EH (cell line): Measurements from ENCODE around the gene TBPL1.

Source experiments
- DNase-seq: peaks from one replicate; pipeline ENCODE4 v3.0.0-alpha.2; 2015; ENCODE audit warnings: low read depth

The TBPL1 gene

DNA sequence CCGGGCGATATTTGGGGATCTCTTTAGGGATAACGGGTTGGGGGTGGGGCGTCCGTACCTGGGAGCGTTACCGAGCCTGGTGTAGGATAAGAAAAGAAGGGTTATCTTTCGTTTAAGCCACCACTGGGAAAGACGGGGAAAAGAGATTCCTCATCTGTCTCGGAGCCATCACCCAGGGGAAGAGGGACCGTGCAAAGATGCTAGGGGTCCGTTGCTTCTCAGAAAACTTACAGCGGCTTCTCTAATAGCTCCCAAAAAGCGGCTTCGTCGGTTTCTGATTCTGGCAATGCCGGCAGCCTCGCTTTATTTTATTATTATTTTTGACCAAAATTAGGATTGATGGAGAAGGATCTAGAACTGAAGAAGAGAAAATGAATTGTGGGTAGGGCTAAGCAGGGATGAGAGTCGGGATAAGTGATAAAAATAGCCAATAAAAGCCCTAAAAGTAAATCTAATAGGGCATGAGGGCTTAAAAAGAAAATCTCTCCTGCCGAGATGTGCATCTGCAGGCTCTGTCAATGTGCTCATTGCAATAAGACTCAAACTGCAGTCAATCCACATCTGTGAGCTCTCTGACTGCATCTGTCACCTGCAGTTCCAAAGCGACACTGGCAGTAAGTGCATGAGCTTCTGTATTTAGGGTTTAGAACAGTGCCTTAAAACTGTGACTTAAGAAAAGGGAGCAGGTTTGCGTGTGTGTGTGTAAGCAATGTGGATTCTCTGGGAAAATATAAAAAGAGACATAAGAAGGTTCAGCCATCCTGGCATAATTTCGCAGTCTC lies 801 bp downstream of the TBPL1 start:
- DNase-seq, result no peak

DNA sequence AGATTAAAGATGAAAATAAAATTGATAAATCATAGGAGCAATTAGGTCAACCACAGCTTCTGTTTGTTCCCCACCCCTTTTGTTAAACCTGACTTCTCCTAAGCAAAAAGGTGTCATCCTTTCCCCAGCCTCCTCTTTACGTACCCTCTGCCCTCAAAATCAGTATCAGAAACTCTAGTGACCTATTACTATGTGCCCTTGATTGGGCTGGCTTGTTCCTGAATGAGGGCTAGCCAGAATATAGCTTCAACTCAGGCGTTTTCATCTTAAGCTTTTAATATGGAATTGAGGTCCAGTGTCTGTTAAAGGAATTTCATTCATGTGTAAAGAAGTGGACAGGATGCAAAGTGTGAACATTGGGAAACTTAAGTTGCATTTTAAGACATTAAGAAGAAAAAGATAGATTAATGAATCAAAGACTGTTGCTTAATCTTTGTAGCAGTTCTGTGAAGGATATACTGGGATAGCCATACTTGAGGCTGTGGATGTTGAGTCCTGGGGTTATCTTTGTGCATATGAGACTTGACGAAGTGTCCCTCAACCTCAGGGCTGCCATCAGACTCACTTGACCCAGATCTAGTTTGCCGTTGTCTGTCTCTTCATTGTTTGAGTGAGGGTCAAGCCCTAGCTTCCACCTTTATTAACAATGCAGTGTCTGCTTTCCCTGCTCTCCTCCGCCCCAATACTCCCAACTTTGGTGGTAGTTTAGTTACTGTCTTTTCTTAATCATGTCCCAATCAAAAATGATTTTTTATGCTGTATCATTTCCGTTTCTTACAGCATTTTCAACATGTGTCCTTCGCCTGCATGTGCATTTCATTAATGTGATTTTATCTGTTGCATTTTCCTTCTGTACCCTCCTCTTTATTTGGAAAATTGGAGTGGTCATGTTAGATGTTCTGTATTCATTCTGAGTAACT lies 1.9 kb downstream of the TBPL1 start:
- DNase-seq, result no peak

DNA sequence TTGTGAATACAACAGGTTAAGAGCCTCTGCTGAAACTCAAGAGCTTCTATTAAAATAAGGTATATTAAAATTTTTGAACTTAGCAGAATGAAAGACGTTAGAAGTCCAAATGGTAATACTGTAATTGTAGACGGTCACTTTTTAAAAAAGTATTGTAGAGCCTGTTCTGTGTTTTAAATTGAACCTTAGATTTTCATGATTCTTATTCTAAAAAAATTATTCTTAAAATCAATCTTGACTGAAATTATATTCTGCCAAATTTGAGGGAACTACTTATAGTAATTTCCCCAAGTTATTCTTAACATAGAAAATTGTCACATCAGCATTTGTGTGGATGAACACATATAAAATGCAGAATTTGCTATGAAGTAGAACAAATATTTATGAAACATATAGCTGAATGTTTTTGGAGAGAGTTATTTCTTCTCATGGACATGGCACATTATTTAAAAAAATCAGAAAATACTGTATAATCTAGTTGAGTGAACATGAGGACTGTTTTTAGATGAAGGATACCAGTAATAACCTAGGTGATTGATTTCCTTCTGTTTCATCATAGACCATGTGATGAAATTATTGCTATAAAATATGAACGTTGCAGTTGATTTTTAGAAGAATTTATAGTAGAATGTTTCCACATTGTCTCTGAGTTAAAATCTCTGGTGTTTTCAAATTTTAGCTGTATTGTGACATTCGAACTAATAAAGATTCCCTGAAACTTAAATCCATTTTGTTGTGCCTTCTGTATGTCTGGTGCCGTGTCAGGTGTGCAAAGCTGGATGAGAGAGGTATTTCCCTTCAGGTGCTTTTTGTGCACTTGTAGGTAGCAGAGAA lies 2.8 kb downstream of the TBPL1 start:
- no peak for DNase-seq

DNA sequence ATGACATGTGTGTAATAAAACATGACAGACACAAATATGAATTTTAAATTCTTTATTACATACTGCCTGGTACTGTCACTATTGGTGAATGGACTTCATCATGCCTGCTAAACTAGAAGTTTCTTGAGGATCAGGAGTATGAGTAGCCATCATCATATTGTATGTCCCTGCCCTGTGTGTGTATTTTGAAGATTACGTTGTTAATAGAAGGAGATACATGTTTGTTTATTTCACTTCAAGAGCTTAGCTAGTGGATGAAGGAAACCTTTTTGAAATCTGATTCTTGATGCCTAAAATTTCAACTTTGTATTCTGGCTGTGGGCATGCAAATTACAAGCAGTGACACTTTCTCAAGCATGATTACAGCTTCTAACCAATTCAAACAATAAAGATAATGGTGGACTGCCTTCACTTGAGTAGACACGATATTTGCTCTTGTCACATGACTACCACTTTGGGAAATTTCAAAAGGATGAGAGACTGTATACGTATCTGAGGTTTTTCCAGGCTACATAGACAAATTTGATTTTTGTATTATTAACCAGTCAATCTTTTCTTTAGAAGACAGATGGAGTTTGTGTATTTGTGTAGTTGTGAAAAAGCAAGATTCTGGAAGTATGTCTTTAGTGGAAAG lies 3.5 kb downstream of the TBPL1 start:
- no peak for DNase-seq

DNA sequence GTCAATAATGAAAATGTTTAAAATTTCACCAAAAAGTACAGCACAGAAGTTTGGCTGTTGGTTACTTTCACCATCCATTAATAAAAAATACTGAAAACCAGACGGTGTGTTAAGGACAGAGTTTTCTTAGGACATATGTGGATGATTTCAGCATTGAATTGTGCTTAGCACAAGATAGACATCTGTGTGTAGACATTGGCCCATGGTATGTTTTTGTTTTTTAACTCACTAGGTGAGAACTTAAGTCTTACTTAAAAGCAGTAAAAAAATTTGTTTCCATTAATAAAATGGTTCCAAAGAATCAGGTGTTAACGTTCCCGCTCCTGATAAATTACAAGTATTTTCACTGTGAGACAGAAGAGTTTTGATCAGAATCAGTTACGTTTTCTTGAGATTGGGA lies 4.2 kb downstream of the TBPL1 start:
- DNase-seq, result no peak

DNA sequence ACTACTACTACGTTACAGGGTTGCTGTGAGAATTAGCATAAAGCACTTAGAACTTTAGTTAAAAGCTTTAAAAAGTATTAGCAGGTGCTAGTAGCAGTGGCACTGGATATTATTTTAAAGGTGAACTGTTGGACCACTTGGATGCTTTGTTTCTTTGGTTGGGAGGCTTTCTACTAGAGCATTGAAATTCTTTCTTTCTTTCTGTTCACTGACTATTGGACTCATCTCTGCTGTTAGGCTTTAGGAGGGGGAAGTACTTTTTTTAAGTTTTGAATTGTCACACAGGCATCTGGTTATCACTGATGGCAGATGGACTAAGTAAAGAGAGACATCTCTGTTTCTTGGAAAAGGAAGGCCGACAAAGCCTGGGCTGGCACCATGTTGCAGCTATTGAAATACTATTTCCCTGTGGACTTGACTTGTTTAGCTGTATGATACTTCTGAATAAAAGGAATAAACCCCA lies 4.8 kb downstream of the TBPL1 start:
- no peak for DNase-seq

DNA sequence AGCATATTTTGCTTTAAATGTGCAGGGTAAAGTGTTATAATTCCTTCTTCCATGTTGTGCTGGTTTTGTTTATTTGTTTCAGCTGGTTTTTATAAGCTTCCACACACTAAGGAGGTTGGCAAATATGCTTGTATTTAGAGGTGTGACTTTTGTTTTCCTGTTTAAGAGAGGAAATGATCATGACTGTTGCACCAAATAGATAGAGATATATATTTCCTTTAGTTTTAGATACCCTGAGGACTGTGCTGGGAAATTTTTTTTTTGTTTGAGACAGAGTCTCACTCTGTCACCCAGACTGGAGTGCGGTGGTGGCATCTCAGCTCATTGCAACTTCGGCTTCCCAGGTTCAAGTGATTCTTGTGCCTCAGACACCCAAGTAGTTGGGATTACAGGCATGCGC lies 5.8 kb downstream of the TBPL1 start:
- DNase-seq, result no peak

DNA sequence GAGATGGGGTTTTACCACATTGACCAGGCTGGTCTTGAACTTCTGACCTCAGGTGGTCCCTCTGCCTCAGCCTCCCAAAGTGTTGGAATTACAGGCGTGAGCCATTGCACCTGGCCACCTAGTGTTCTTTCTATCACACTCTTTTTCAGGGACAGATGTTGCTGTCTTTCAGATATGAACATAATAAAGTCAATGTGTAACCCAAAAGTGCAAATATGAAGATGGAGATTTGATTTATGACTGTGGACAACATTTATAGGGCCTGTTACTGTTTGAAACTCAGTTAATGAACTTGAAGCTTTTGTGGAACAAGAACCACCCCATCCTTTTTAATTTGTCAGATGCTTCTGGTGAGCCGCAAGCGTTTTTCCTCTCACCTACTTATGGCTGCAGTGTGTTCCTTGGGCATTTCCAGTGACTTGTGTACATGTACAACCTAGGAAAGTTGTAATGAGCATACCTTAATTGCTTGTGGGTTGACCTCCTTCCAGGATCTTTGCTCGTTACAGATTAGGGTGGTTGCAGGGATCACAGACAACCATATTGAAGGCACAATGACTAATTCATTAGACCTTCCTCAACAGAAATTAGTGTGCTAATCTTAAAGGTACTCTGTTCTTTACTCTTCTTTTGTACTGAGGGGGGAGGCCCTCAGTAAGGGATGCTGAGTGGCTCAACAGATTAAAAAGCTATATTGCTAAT lies 6.8 kb downstream of the TBPL1 start:
- DNase-seq, result no peak

DNA sequence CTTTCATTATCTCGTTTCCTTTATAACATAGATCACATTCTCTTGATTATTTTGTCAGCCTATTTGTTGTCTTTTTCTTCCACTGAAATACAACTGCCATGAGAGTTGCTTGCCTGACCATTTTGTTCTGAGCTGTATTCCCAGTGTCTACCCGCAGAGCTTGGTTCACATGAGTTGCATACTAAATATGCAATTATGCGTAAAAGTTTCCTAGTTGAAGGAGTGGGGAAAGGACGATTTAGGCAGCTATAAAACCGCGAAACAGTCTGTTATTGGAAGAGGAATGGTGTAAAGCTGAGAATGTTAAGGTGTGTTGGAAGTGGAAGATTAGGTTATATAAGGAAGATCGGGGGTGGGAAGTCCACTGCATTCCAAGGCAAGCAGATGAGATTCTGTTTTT lies 8.8 kb downstream of the TBPL1 start:
- no peak for DNase-seq

DNA sequence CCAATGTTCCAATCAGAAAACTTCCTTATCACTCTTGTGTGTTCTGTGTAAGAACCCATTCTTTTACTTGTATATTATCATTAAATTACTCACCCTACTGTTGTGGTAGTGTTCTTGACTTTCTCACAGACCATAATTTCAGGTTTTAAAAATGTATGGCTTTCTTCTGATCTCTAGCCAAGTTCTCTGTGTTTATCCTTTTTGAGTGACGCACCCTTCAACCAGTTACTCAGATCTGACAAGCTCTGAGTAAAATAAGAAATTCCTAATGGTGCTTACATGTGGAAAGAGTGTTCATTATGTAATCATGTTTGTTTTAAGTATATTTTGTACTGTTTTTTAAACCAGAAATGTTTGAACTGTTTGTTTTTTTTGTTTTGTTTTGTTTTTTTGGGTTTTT lies 11.0 kb downstream of the TBPL1 start:
- DNase-seq, result peak; percentile 89

DNA sequence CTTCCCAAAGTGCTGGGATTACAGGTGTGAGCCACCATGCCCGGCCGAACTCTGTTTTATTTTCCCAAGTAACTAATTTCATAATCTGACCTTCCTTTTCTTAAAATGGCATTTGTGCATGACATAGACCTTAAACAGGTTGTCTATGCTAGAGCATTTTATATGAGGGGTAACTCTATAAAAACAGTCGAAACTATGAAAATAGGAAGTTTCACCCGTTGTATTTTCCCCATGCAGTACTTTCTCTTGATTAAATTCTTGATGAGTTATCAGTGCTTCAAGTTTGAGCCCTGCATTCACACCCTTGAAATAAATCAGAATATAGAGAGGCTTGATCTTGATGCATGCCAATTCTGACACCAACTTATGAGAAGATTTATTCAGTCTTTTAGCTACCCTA lies 11.7 kb downstream of the TBPL1 start:
- DNase-seq, result no peak

DNA sequence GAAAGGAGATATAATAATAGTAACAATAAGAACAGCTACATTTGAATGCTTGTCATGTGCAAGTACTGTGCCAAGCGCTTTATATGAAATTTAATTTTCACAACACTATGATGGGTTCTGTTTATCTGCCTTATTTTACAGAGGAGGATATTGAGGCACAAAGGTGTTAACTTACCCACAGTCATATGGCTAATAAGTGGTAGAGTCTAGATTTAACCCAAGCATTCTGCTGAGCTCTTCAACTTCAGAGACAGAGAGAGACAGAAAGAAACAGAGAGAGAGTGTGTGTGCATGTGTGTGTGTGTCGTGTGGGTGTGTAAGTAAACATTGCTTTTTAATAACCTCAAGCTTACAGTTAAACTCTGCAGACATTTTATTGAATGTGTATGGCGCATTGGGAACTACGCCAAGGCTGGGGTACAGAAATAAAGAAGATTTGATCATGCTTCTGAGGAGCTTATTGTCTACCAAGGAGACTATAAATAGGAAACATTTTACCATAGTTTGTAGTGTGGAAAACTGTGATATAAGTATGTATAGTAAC lies 12.9 kb downstream of the TBPL1 start:
- no peak for DNase-seq

DNA sequence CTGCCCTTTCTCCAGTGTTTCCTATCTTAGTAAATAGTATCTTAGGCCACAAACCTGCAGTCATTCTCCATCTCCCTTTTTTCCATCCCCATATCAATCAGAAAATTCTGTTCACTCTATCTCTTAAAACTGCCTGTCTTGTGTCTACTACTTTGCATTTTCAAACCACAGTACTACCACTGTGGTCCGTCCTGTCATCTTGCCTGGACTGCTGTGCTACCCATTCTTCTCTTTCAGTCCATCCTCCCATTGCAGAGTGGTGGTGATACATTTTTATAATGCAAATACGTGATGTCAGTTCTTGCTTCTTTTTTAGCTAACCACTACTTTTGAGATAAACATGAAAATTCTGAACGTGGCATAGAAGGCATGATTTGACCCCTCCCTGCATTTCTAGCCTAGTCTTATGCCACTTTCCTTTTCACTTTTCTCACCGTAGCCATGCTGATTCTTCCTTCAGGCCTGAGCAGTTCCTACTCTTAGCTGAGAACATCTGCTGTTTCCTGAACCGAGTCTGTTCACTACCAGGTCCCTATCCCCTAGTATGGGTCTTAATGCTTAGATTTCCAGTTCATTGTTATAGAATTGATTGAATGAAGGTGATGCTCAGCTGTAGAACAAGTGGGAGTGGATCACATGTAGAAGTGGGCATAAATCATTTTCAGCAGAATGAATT lies 13.8 kb downstream of the TBPL1 start:
- no peak for DNase-seq

DNA sequence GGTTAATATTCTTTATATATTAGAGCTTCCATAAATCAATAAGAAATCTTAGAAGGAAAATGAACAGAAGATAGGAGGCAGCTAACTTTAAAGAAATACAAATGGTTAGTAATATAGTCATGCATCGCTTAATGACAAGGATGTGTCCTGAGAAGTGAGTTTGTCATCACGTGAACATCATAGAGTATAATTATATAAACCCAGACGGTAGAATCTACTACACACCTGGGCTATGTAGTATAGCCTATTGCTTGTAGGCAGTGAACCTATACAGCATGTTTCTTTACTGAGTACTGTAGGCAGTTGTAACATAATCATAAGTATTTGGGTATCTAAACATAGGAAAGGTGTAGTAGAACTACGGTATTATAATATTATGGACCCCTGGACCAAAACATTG lies 14.3 kb downstream of the TBPL1 start:
- DNase-seq, result no peak

DNA sequence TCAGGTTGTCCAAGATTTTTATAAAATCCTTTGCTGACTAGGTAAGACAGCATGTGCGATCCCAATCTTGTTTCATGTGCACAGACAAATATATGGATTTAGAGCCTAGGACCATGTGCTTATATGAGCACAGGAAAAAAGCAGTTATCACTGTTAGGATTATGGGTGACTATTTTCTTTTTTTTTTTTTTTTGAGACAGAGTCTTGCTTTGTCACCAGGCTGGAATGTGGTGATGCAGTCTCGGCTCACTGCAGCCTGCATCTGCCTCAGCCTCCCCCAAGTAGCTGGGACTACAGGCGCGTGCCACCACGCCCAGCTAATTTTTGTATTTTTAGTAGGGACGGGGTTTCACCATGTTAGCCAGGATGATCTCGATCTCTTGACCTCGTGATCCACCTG lies 14.8 kb downstream of the TBPL1 start:
- peak; percentile 86 for DNase-seq

DNA sequence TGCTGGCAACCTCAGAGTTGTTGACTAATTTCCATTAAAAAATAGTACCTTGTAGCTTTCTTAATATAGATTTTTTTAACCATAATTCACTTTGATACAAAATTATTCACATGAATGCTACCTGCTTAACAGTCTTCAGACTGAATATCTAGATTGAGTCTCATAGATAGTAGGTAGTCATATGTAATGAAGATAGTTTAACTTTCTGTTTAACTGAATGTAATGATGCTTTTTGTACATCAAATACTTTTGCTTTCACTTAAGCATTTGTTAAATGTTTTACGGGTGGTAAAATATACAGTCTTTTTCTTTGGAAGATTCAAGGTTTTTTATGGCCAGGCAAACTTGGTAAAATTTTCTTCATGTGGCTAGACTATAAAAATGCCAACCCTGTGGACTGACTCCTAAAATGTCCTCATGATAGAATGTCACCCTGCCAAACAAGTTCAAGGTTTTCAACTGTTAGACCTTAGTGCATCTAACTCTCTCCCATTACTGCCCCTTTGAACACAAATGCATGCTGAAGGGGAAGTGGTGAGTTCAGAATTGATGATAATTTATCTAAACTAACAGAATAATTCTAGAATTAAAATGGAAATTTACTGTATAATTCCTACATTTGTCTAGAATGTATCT lies 16.4 kb downstream of the TBPL1 start:
- no peak for DNase-seq

DNA sequence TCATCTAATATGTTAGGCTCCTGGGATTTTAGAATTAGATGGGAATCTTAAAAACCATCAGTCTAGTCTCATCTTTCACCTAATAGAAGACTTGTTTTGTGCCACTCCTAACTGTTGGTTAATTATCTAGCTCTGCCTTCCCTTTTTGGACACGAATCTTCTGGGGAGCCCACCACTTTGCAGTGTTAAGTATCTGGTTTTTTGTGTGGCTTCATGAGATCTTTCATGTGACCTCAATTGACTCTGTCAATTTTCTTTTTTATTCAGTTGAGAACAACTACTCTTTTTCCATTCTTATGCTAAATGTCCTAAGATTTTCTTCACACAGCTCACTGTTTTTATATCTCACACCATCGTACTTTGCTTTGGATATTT lies 16.9 kb downstream of the TBPL1 start:
- no peak for DNase-seq

DNA sequence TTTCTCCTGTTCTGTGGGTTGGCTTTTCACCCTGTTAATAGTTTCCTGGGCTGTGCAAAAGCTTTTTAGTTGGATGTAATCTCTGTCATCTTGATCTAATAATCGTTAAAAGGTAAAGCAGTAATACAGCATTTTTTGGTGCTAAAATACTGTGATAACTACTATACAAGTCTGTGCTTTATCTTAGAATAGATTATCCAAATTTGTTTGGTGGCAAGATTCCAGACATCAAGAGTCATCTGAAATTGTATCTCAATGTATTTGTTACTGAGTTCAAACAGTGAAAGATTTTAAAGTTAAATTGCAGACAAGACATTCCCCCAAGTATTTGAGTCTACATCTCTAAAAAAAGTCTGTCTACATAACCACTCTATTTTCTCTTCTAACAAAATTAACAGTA lies 18.8 kb downstream of the TBPL1 start:
- no peak for DNase-seq

DNA sequence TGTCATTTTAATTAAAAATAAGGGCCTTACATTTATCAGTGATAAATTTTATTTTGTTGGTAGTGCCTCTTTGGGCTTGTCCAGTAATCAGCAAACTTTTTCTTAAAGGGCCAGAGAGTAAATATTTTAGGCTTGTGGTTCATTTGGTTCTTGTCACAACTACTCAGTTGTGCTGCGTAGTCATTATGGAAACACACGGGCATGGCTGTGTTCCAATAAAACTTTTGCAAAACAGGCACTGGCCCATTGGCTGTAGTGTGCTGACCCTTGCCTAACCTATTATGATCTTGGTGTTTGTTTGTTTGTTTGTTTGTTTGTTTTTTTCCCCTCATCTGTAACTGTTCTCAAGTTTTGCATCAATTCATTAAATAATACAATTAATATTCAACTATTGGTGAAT lies 19.4 kb downstream of the TBPL1 start:
- DNase-seq, result no peak
